Peyer's patch (tissue), 4 donors: ENCODE data around the gene RAB7A.

Experiments used
- CTCF ChIP-seq, 6 experiments: fragments of 450-650 bp in 4 of 6; fragments of 200-600 bp in 2 of 6; sonication (generic) in 1 of 6; IDR thresholded peaks; one replicate each; pipeline ENCODE4 v1.5.1; 2017 to 2019; ENCODE audit warnings: antibody characterized with exemption in 6 of 6, mild to moderate bottlenecking in 3 of 6, moderate library complexity in 1 of 6
- POLR2A ChIP-seq, 2 donors: fragments of 450-650 bp; IDR thresholded peaks; one replicate each; pipeline ENCODE4 v1.5.1; 2017; ENCODE audit warnings: antibody characterized with exemption in 2 of 2, mild to moderate bottlenecking in 2 of 2, moderate library complexity in 2 of 2

GRCh38 chr3:128858167-128858566, 132.2 kb downstream of the RAB7A start:
- TF ChIP-seq POLR2A (IDR thresholded peaks at IDR 0.05) (no peak), CTCF (IDR thresholded peaks at IDR 0.05) (no peak)
